Trophoblast cell (in vitro differentiated cells and primary cell): ENCODE results near the gene CARTPT.

Experiments used
- DNase-seq, 2 donors: peaks; one replicate each; pipeline ENCODE4 v3.0.0-alpha.2; 2016
- H2AFZ ChIP-seq: 2 replicates; pipeline ENCODE4 v1.6.1; 2013; ENCODE audit warnings: low read length, moderate library complexity, mild to moderate bottlenecking; ENCODE audit not compliant: insufficient read depth, poor library complexity
- H2AK5ac ChIP-seq: 2 replicates; pipeline ENCODE4 v1.6.1; 2013; ENCODE audit warnings: mild to moderate bottlenecking, low read length
- H2BK120ac ChIP-seq: 2 replicates; pipeline ENCODE4 v1.6.1; 2013; ENCODE audit warnings: low read length, mild to moderate bottlenecking, moderate library complexity; ENCODE audit not compliant: insufficient read depth, poor library complexity
- H2BK12ac ChIP-seq: 2 replicates; pipeline ENCODE4 v1.6.1; 2013; ENCODE audit warnings: mild to moderate bottlenecking, low read length, moderate library complexity
- H2BK5ac ChIP-seq: 2 replicates; pipeline ENCODE4 v1.6.1; 2013; ENCODE audit warnings: low read length, low read depth, moderate library complexity, mild to moderate bottlenecking; ENCODE audit not compliant: poor library complexity
- H3K14ac ChIP-seq: 2 replicates; pipeline ENCODE4 v1.6.1; 2013; ENCODE audit warnings: mild to moderate bottlenecking, low read length
- H3K18ac ChIP-seq: 2 replicates; pipeline ENCODE4 v1.6.1; 2013; ENCODE audit warnings: mild to moderate bottlenecking, low read length
- H3K23ac ChIP-seq: 2 replicates; pipeline ENCODE4 v1.6.1; 2013; ENCODE audit warnings: low read length
- H3K27ac ChIP-seq: 2 replicates; pipeline ENCODE4 v1.5.1; 2013; ENCODE audit warnings: low read depth, mild to moderate bottlenecking, inconsistent platforms, low read length, moderate library complexity
- H3K27me3 ChIP-seq: 2 replicates; pipeline ENCODE4 v1.6.1; 2013; ENCODE audit warnings: inconsistent platforms, mild to moderate bottlenecking, low read length, moderate library complexity; ENCODE audit not compliant: insufficient read depth
- H3K36me3 ChIP-seq, 2 experiments: 1 replicate in 1 of 2; 2 replicates in 1 of 2; pipeline ENCODE4 v1.6.1; 2013; ENCODE audit warnings: low read length in 2 of 2, mild to moderate bottlenecking in 2 of 2, moderate library complexity in 1 of 2; ENCODE audit not compliant: insufficient read depth in 2 of 2, control insufficient read depth in 1 of 2
- H3K4ac ChIP-seq: 2 replicates; pipeline ENCODE4 v1.6.1; 2013; ENCODE audit warnings: low read depth, mild to moderate bottlenecking, low read length, moderate library complexity
- H3K4me1 ChIP-seq, 2 experiments: 1 replicate in 1 of 2; 2 replicates in 1 of 2; pipeline ENCODE4 v1.6.1; 2013; ENCODE audit warnings: low read length in 2 of 2, mild to moderate bottlenecking in 2 of 2, moderate library complexity in 1 of 2; ENCODE audit not compliant: insufficient read depth in 2 of 2, control insufficient read depth in 1 of 2
- H3K4me2 ChIP-seq: 2 replicates; pipeline ENCODE4 v1.6.1; 2013; ENCODE audit warnings: inconsistent platforms, mild to moderate bottlenecking, low read length, moderate library complexity
- H3K4me3 ChIP-seq: 2 replicates; pipeline ENCODE4 v1.5.1; 2013; ENCODE audit warnings: mild to moderate bottlenecking, low read depth, low read length, inconsistent platforms
- H3K79me1 ChIP-seq: one replicate; pipeline ENCODE4 v1.6.1; 2013; ENCODE audit warnings: low read length
- H3K79me2 ChIP-seq: 2 replicates; pipeline ENCODE4 v1.6.1; 2013; ENCODE audit warnings: low read length, mild to moderate bottlenecking; ENCODE audit not compliant: control insufficient read depth, insufficient read depth, poor library complexity
- H3K9ac ChIP-seq: 2 replicates; pipeline ENCODE4 v1.6.1; 2013; ENCODE audit warnings: mild to moderate bottlenecking, low read length
- H3K9me3 ChIP-seq: 2 replicates; pipeline ENCODE4 v1.6.1; 2013; ENCODE audit warnings: low read depth, mild to moderate bottlenecking, control low read depth, inconsistent platforms, low read length; ENCODE audit not compliant: insufficient read depth
- H4K12ac ChIP-seq: 2 replicates; pipeline ENCODE4 v1.6.1; 2013; ENCODE audit warnings: low read depth, mild to moderate bottlenecking, low read length, moderate library complexity
- H4K8ac ChIP-seq: 2 replicates; pipeline ENCODE4 v1.6.1; 2013; ENCODE audit warnings: low read depth, mild to moderate bottlenecking, low read length, moderate library complexity
- H4K91ac ChIP-seq: one replicate; pipeline ENCODE4 v1.6.1; 2013; ENCODE audit warnings: low read depth, mild to moderate bottlenecking, low read length, moderate library complexity
- WGBS: extraction: QIAGEN DNeasy Blood & Tissue Kit; methylation state at CpG from one replicate; pipeline ENCODE4 v1.1.7; 2013; ENCODE audit warnings: missing lambda C conversion rate; ENCODE audit not compliant: insufficient read length, insufficient coverage; ENCODE audit errors: extremely low coverage; 5-methylcytosine and 5-hydroxymethylcytosine counted together

CARTPT gene

DNA sequence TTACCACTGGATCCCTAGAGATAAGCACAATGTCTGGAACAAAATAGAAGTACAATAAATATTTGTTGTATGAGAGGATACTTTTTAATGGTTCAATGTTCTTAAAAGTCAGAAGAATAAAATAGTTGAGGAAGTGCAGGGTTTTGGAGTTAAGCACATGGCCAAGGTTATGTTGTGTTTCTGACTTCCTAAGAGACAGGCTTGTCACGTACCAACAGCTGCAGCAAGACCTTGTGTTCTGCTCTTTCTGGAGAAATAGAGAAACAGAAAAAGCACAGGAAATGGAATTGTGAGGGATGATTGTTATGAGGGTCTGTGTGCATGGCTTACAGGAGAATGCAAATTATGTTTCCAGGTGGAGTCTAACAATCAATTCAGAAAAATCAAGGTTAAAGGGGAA, 12.9 kb downstream of the CARTPT start:
- Histone ChIP-seq H3K9me3 (no peaks in the 10 kb centered on the region), H3K79me2 (no peaks in the 10 kb centered on the region), H2BK12ac (no peak overlapping the region), H4K91ac (no peak overlapping the region), H3K4me3 (no peak overlapping the region), H3K79me1 (no peaks in the 10 kb centered on the region), H3K18ac (no peak overlapping the region), H3K23ac (no peak overlapping the region), H2AFZ (no peak overlapping the region), H3K4ac (no peak overlapping the region), H4K8ac (no peak overlapping the region), H4K12ac (no peak overlapping the region), H3K14ac (no peak overlapping the region), H3K9ac (no peak overlapping the region), H3K4me1 (no peaks in the 10 kb centered on the region), H3K27me3 (no peaks in the 10 kb centered on the region), H3K4me2 (no peak overlapping the region), H2BK120ac (no peak overlapping the region), H3K36me3 (no peaks in the 10 kb centered on the region), H2AK5ac (no peak overlapping the region), H2BK5ac (no peak overlapping the region), H3K27ac (no peak overlapping the region)
- no CpG with 5 or more reads among the region's 1 CpG for WGBS
- no peak for DNase-seq

DNA sequence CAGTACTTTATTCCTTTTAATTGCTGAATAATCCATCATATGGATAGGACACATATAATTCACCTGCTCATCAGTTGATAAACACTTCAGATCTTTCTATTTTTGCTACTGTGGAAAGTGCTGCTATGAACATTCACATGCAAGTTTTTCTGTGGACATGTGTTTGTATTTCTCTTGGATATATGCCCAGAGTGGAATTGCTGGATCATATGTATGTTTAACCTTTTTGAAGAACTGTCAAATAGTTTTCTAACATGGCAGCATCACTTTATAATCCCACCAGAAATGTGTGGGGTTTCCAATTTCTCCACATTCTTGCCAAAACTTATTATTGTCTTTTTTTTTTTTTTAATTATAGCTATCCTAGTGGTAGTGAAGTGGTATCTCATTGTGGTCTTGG, 15.1 kb downstream of the CARTPT start:
- no peak for DNase-seq
- H3K27me3 ChIP-seq = no peaks in the 10 kb centered on the region
- no peak overlapping the region for H4K91ac ChIP-seq
- no peak overlapping the region for H3K27ac ChIP-seq
- no peak overlapping the region for H4K8ac ChIP-seq
- H4K12ac ChIP-seq = no peak overlapping the region
- no peak overlapping the region for H3K18ac ChIP-seq
- no peak overlapping the region for H2BK12ac ChIP-seq
- no peaks in the 10 kb centered on the region for H3K79me1 ChIP-seq
- no peak overlapping the region for H2AK5ac ChIP-seq
- H2BK120ac ChIP-seq = no peak overlapping the region
- no peaks in the 10 kb centered on the region for H3K36me3 ChIP-seq
- H2BK5ac ChIP-seq = no peak overlapping the region
- H3K4me2 ChIP-seq = no peak overlapping the region
- no peak overlapping the region for H3K4ac ChIP-seq
- no peaks in the 10 kb centered on the region for H3K9me3 ChIP-seq
- no peak overlapping the region for H3K4me3 ChIP-seq
- H3K23ac ChIP-seq = no peak overlapping the region
- H3K14ac ChIP-seq = no peak overlapping the region
- no peaks in the 10 kb centered on the region for H3K79me2 ChIP-seq
- H2AFZ ChIP-seq = no peak overlapping the region
- H3K9ac ChIP-seq = no peak overlapping the region
- no peaks in the 10 kb centered on the region for H3K4me1 ChIP-seq

DNA sequence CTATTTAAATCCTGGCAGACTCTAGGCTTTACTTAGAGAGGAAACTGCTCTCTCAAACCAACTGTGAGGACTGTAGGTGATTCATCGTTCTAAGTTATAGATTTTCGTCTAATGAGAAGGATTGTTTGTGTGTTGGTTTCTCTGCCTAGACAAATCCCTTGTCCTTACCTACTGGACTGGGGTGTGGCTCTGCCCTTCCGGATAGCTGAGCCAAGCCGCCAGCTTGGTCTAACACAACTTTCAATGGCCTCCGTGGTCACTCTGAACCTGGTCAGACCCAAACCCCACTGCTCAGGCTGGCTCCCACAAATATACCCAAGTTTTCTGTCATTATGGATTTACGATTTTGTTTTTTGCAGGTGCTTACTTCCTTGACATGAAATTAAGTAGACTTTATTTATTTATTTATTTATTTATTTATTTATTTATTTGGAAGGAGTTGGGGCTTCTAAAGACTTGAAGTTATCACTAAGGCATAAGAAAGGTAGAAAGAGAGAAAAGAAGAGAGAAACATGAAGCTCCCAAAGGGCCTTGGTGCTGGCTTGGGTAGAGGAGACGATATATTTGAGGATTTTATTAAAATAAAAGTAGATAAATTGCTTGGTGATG, 19.0 kb downstream of the CARTPT start:
- no peaks in the 10 kb centered on the region for H3K9me3 ChIP-seq
- H3K4ac ChIP-seq = no peak overlapping the region
- WGBS = 100% methylated on average over 1 of the region's 7 CpGs

GRCh38 chr5:71738662-71739361, 19.7 kb downstream of the CARTPT start:
- no peak for DNase-seq
- Histone ChIP-seq H4K91ac (no peak overlapping the region), H4K8ac (no peak overlapping the region), H3K9ac (no peak overlapping the region), H3K9me3 (no peaks in the 10 kb centered on the region), H3K79me1 (no peaks in the 10 kb centered on the region), H3K4ac (no peak overlapping the region), H4K12ac (no peak overlapping the region), H3K18ac (no peak overlapping the region), H2AK5ac (no peak overlapping the region), H3K4me1 (no peaks in the 10 kb centered on the region), H3K36me3 (no peaks in the 10 kb centered on the region), H3K14ac (no peak overlapping the region), H3K4me3 (no peak overlapping the region), H2AFZ (no peak overlapping the region), H3K27ac (no peak overlapping the region), H2BK120ac (no peak overlapping the region), H3K79me2 (no peaks in the 10 kb centered on the region), H2BK5ac (no peak overlapping the region), H3K4me2 (no peak overlapping the region), H3K27me3 (no peaks in the 10 kb centered on the region), H3K23ac (no peak overlapping the region), H2BK12ac (no peak overlapping the region)
- no CpG with 5 or more reads among the region's 4 CpGs for WGBS

More for the DNA sequence above, 19.0 kb downstream of the CARTPT start:
- H4K8ac ChIP-seq = no peak overlapping the region
- H3K79me1 ChIP-seq = no peaks in the 10 kb centered on the region
- H4K91ac ChIP-seq = no peak overlapping the region
- no peak overlapping the region for H2AFZ ChIP-seq
- H3K9ac ChIP-seq = no peak overlapping the region
- H4K12ac ChIP-seq = no peak overlapping the region
- H3K23ac ChIP-seq = no peak overlapping the region
- H3K18ac ChIP-seq = no peak overlapping the region
- H3K4me1 ChIP-seq = no peaks in the 10 kb centered on the region
- H2BK12ac ChIP-seq = no peak overlapping the region
- no peak for DNase-seq
- H2BK5ac ChIP-seq = no peak overlapping the region
- H3K14ac ChIP-seq = no peak overlapping the region
- no peak overlapping the region for H2AK5ac ChIP-seq
- H3K4me2 ChIP-seq = no peak overlapping the region
- H3K79me2 ChIP-seq = no peaks in the 10 kb centered on the region
- H3K27ac ChIP-seq = no peak overlapping the region
- no peak overlapping the region for H2BK120ac ChIP-seq
- H3K4me3 ChIP-seq = no peak overlapping the region
- no peaks in the 10 kb centered on the region for H3K27me3 ChIP-seq
- H3K36me3 ChIP-seq = no peaks in the 10 kb centered on the region
